Subcutaneous adipose tissue (tissue), 4 donors: ENCODE measurements around the gene ADGRA1. TPM values are rescaled to one million over a fixed set of nuclear protein-coding genes. Genes with fewer than 3 reads are reported as not detected.

Experiments
- CTCF ChIP-seq: fragments of 450-650 bp; IDR thresholded peaks from one replicate; pipeline ENCODE4 v1.5.1; 2016; ENCODE audit warnings: low read depth, mild to moderate bottlenecking, control low read depth, antibody characterized with exemption, moderate library complexity
- total RNA-seq, 4 donors: library from RNA; depleted of rRNA; stranded (reverse); fragments of >200 nt; gene quantifications; one replicate each; pipeline ENCODE4 v1.1.0, GENCODE V29; 2016

ADGRA1 gene
- total RNA-seq, 4 donors from 2014 or later: 0.38 TPM; not detected in 3

- no peak for TF ChIP-seq CTCF
Observed at GRCh38 chr10:133173860-133174640, 86.3 kb downstream of the ADGRA1 start.

GRCh38 chr10:133174689-133175263, 87.1 kb downstream of the ADGRA1 start:
- TF ChIP-seq CTCF: no peak

GRCh38 chr10:133176546-133176945, 88.8 kb downstream of the ADGRA1 start:
- TF ChIP-seq CTCF: no peak

GRCh38 chr10:133177380-133178157, 89.8 kb downstream of the ADGRA1 start:
- TF ChIP-seq CTCF: no peak

GRCh38 chr10:133178357-133179127, 90.8 kb downstream of the ADGRA1 start:
- TF ChIP-seq CTCF: no peak

- no peak for TF ChIP-seq CTCF
Observed at GRCh38 chr10:133179128-133179520, 91.4 kb downstream of the ADGRA1 start.
